ENCODE data around the gene SLC22A3.

The SLC22A3 gene

GRCh38 chr6:160336200-160336599, 12.0 kb upstream of the SLC22A3 start:
- in situ Hi-C loops (cut with MboI; ENCODE audit: low sequenced_read_pairs): no loop called here

GRCh38 chr6:160337301-160337700, 10.9 kb upstream of the SLC22A3 start:
- in situ Hi-C loops (cut with MboI; ENCODE audit: low sequenced_read_pairs): no loop called here

- in situ Hi-C loops (cut with MboI; ENCODE audit: low sequenced_read_pairs): no loop called here
Measured at GRCh38 chr6:160337991-160338390, 10.2 kb upstream of the SLC22A3 start.

- in situ Hi-C loops (cut with MboI; ENCODE audit: low sequenced_read_pairs): no loop called here
Measured at GRCh38 chr6:160343144-160343543, 5.0 kb upstream of the SLC22A3 start.

- in situ Hi-C loops (cut with MboI; ENCODE audit: low sequenced_read_pairs): no loop called here
Measured at GRCh38 chr6:160344271-160344670, 3.9 kb upstream of the SLC22A3 start.

- in situ Hi-C loops (cut with MboI; ENCODE audit: low sequenced_read_pairs): no loop called here
Measured at GRCh38 chr6:160347259-160348222, 637 bp upstream of the SLC22A3 start.

GRCh38 chr6:160349020-160349441, 853 bp downstream of the SLC22A3 start:
- in situ Hi-C loops (cut with MboI; ENCODE audit: low sequenced_read_pairs): no loop called here

GRCh38 chr6:160349814-160350350, 1.7 kb downstream of the SLC22A3 start:
- in situ Hi-C loops (cut with MboI; ENCODE audit: low sequenced_read_pairs): no loop called here

- in situ Hi-C loops (cut with MboI; ENCODE audit: low sequenced_read_pairs): no loop called here
Measured at GRCh38 chr6:160353950-160354496, 5.8 kb downstream of the SLC22A3 start.

GRCh38 chr6:160355001-160355400, 6.8 kb downstream of the SLC22A3 start:
- in situ Hi-C loops (cut with MboI; ENCODE audit: low sequenced_read_pairs): no loop called here

- in situ Hi-C loops (cut with MboI; ENCODE audit: low sequenced_read_pairs): no loop called here
Measured at GRCh38 chr6:160356074-160356744, 8.0 kb downstream of the SLC22A3 start.

- in situ Hi-C loops (cut with MboI; ENCODE audit: low sequenced_read_pairs): no loop called here
Measured at GRCh38 chr6:160357088-160357487, 8.9 kb downstream of the SLC22A3 start.

GRCh38 chr6:160358225-160359119, 10.3 kb downstream of the SLC22A3 start:
- in situ Hi-C loops (cut with MboI; ENCODE audit: low sequenced_read_pairs): no loop called here

GRCh38 chr6:160360955-160361354, 12.8 kb downstream of the SLC22A3 start:
- in situ Hi-C loops (cut with MboI; ENCODE audit: low sequenced_read_pairs): no loop called here

- in situ Hi-C loops (cut with MboI; ENCODE audit: low sequenced_read_pairs): no loop called here
Measured at GRCh38 chr6:160362556-160362955, 14.4 kb downstream of the SLC22A3 start.

GRCh38 chr6:160363016-160363996, 15.1 kb downstream of the SLC22A3 start:
- in situ Hi-C loops (cut with MboI; ENCODE audit: low sequenced_read_pairs): no loop called here

- in situ Hi-C loops (cut with MboI; ENCODE audit: low sequenced_read_pairs): no loop called here
Measured at GRCh38 chr6:160365117-160365516, 16.9 kb downstream of the SLC22A3 start.

- in situ Hi-C loops (cut with MboI; ENCODE audit: low sequenced_read_pairs): no loop called here
Measured at GRCh38 chr6:160367798-160368547, 19.8 kb downstream of the SLC22A3 start.

- in situ Hi-C loops (cut with MboI; ENCODE audit: low sequenced_read_pairs): no loop called here
Measured at GRCh38 chr6:160368670-160369069, 20.5 kb downstream of the SLC22A3 start.

Measured in hTERT RPE-1 (cell line).